K562 (cell line): Measurements from ENCODE around the gene ZNF441. TPM values are rescaled to one million over a fixed set of nuclear protein-coding genes. Genes with fewer than 3 reads are reported as not detected.

ENCODE experiments used
- ATAC-seq: fragments of 200-7000 bp; cut with Tn5 transposase; 3 replicates; pipeline ENCODE4 v1.9.1; 2020; ENCODE audit warnings: moderate library complexity
- BruUV-seq: library from RNA; stranded (reverse); fragments of 400-500 nt; replicated peaks from 2 replicates; lab custom pipeline; 2021; lab: Mats Ljungman, UMichigan
- CTCF ChIA-PET: fragments of 300-600 bp; formaldehyde crosslinking; extraction: SDS; loops from one replicate; lab custom pipeline; 2021; ENCODE audit warnings: low intra/inter-chr PET ratio; lab: Yijun Ruan, JAX
- POLR2A ChIA-PET: fragments of 300-600, 350-650 bp; sonication (Branson Sonifier 250); formaldehyde crosslinking; extraction: SDS; loops from one replicate; lab custom pipeline; 2021; ENCODE audit warnings: antibody characterized with exemption, inconsistent platforms; lab: Yijun Ruan, JAX
- DNase-seq, 4 experiments: peaks; one replicate each; pipeline versions ENCODE4 v3.0.0 to v3.0.0-alpha.2; 2011 to 2018; ENCODE audit warnings: low spot score in 3 of 4, mixed read lengths in 3 of 4; ENCODE audit errors: extremely low read depth in 1 of 4
- FAIRE-seq: peaks from 2 replicates; lab custom pipeline; 2011; peaks lifted over from hg19 to GRCh38; lab: Jason Lieb, UNC
- H2AFZ ChIP-seq: 2 replicates; pipeline ENCODE4 v1.6.0; 2011; ENCODE audit warnings: low read depth, low read length, control low read depth, inconsistent platforms
- H3K27ac ChIP-seq: fragments of 200-600 bp; 3 replicates; pipeline ENCODE4 v1.8.0; 2011; ENCODE audit warnings: low read depth, mild to moderate bottlenecking, control low read depth, inconsistent platforms, low read length, moderate library complexity, mixed read lengths; ENCODE audit errors: extremely low read depth
- H3K27me3 ChIP-seq, 2 experiments: fragments of 300-600 bp in 1 of 2; 2 replicates in 1 of 2; 3 replicates in 1 of 2; pipeline versions ENCODE4 v1.6.0 to v1.8.0; 2011; ENCODE audit warnings: inconsistent platforms in 2 of 2, low read length in 2 of 2, mild to moderate bottlenecking in 1 of 2, mixed read lengths in 1 of 2, moderate library complexity in 1 of 2; ENCODE audit not compliant: control insufficient read depth in 2 of 2, insufficient read depth in 2 of 2
- H3K36me3 ChIP-seq: fragments of 300-600 bp; 3 replicates; pipeline ENCODE4 v1.8.0; 2011; ENCODE audit warnings: mild to moderate bottlenecking, low read length, inconsistent platforms; ENCODE audit not compliant: control insufficient read depth, insufficient read depth
- H3K4me1 ChIP-seq, 2 experiments: fragments of 200-600 bp in 1 of 2; replicated peaks in 1 of 2; 2 replicates in 1 of 2; 3 replicates in 1 of 2; pipeline versions ENCODE4 v1.5.1 to v1.8.0; 2011; ENCODE audit warnings: inconsistent platforms in 2 of 2, low read length in 2 of 2, mild to moderate bottlenecking in 1 of 2, mixed read lengths in 1 of 2, moderate library complexity in 1 of 2; ENCODE audit not compliant: control insufficient read depth in 2 of 2, insufficient read depth in 2 of 2
- H3K4me2 ChIP-seq: 2 replicates; pipeline ENCODE4 v1.6.1; 2011; ENCODE audit warnings: low read length, control low read depth, inconsistent platforms, mixed read lengths; ENCODE audit not compliant: insufficient read depth
- H3K4me3 ChIP-seq: fragments of 200-600 bp; sonication (generic), shearing (Covaris generic); 2 replicates; pipeline ENCODE4 v1.5.1; 2016; ENCODE audit warnings: control low read depth, inconsistent platforms
- H3K79me2 ChIP-seq: fragments of 200-600 bp; 3 replicates; pipeline ENCODE4 v1.8.0; 2011; ENCODE audit warnings: low read length, inconsistent platforms; ENCODE audit not compliant: control insufficient read depth, insufficient read depth
- H3K9ac ChIP-seq, 2 experiments: 2 replicates each; pipeline versions ENCODE4 v1.6.0 to v1.6.1; 2011; ENCODE audit warnings: low read depth in 2 of 2, low read length in 2 of 2, control low read depth in 1 of 2, inconsistent platforms in 1 of 2, mild to moderate bottlenecking in 1 of 2, mixed read lengths in 1 of 2; ENCODE audit not compliant: insufficient read depth in 1 of 2
- H3K9me1 ChIP-seq: one replicate; pipeline ENCODE4 v1.6.0; 2011; ENCODE audit warnings: inconsistent platforms, mild to moderate bottlenecking, low read length, moderate library complexity; ENCODE audit not compliant: control insufficient read depth, insufficient read depth
- H3K9me3 ChIP-seq: replicated peaks from 2 replicates; pipeline ENCODE4 v1.5.1; 2011; ENCODE audit warnings: low read depth, low read length, inconsistent platforms; ENCODE audit not compliant: control insufficient read depth, insufficient read depth
- H4K20me1 ChIP-seq: replicated peaks from 2 replicates; pipeline ENCODE4 v1.6.1; 2011; ENCODE audit warnings: low read length, inconsistent platforms, mixed read lengths; ENCODE audit not compliant: control insufficient read depth, insufficient read depth
- BRD4 ChIP-seq: fragments of 200-600 bp; sonication (generic); IDR thresholded peaks from 2 replicates; pipeline ENCODE4 v1.6.1; 2017; ENCODE audit warnings: inconsistent platforms
- CEBPB ChIP-seq: fragments of 450-650 bp; IDR thresholded peaks from 2 replicates; pipeline ENCODE4 v1.6.1; 2016; ENCODE audit warnings: missing genetic modification characterization, missing compliant biosample characterization
- CREB1 ChIP-seq, 2 experiments: sonication (generic) in 1 of 2; formaldehyde crosslinking in 1 of 2; IDR thresholded peaks; 2 replicates each; pipeline versions ENCODE4 v1.6.1 to v1.8.0; 2012 to 2022; ENCODE audit warnings: inconsistent platforms in 1 of 2, mild to moderate bottlenecking in 1 of 2, missing genetic modification reagents in 1 of 2, moderate library complexity in 1 of 2
- ESRRB ChIP-seq: fragments of 250-450 bp; sonication (Bioruptor Pico); IDR thresholded peaks from 2 replicates; pipeline ENCODE4 v1.5.0; 2020; ENCODE audit warnings: mild to moderate bottlenecking, moderate library complexity, borderline replicate concordance
- ETS2 ChIP-seq: IDR thresholded peaks from 2 replicates; pipeline ENCODE4 v1.6.1; 2016; ENCODE audit warnings: borderline replicate concordance, missing genetic modification characterization, mild to moderate bottlenecking, moderate library complexity, missing compliant biosample characterization; ENCODE audit not compliant: poor library complexity, severe bottlenecking
- FOS ChIP-seq: IDR thresholded peaks from 3 replicates; pipeline ENCODE4 v1.6.1; 2011; ENCODE audit not compliant: insufficient read length; ENCODE audit errors: extremely low read depth
- HDAC8 ChIP-seq: fragments of 450-650 bp; IDR thresholded peaks from 2 replicates; pipeline ENCODE4 v1.6.1; 2016; ENCODE audit warnings: mild to moderate bottlenecking, missing genetic modification characterization, moderate library complexity, missing compliant biosample characterization
- HNRNPK ChIP-seq: fragments of 200-400 bp; formaldehyde crosslinking; IDR thresholded peaks from one replicate; pipeline ENCODE4 v1.6.1; 2018; ENCODE audit warnings: mild to moderate bottlenecking, low read depth, low read length; ENCODE audit not compliant: poor library complexity, severe bottlenecking
- MAFF ChIP-seq: IDR thresholded peaks from 2 replicates; pipeline ENCODE4 v1.6.1; 2012; ENCODE audit warnings: low read length, improper control_type of control experiment
- SMAD2 ChIP-seq: fragments of 150-350 bp; IDR thresholded peaks from 2 replicates; pipeline ENCODE4 v1.6.1; 2014; ENCODE audit warnings: low read depth, mild to moderate bottlenecking, low read length
- THRAP3 ChIP-seq: fragments of 450-650 bp; IDR thresholded peaks from 2 replicates; pipeline ENCODE4 v1.6.1; 2016; ENCODE audit warnings: mild to moderate bottlenecking, inconsistent platforms, borderline replicate concordance
- TRIM28 ChIP-seq: fragments of 450-650 bp; IDR thresholded peaks from 2 replicates; pipeline ENCODE4 v1.6.1; 2017
- ZNF175 ChIP-seq: fragments of 200-800 bp; sonication (Bioruptor generic); IDR thresholded peaks from 2 replicates; pipeline ENCODE4 v1.6.1; 2016; ENCODE audit warnings: low read depth, mild to moderate bottlenecking, missing genetic modification characterization, missing compliant biosample characterization
- ZNF316 ChIP-seq: fragments of 450-650 bp; IDR thresholded peaks from 2 replicates; pipeline ENCODE4 v1.6.1; 2016
- ZNF551 ChIP-seq: fragments of 250-450 bp; sonication (Bioruptor Pico); IDR thresholded peaks from 2 replicates; pipeline ENCODE4 v1.5.0; 2021; ENCODE audit warnings: mild to moderate bottlenecking, moderate library complexity
- WGBS: fragments of 100-300 bp; shearing (Covaris generic); methylation state at CpG from one replicate; pipeline ENCODE4 v1.1.6; 2016; ENCODE audit warnings: low coverage, mixed read lengths; ENCODE audit not compliant: insufficient coverage; ENCODE audit errors: missing lambda C conversion rate; 5-methylcytosine and 5-hydroxymethylcytosine counted together
- in situ Hi-C: fragments of 300-500 bp; cut with MboI; formaldehyde crosslinking; loops from 4 replicates; pipeline ENCODE4 v1.15.0; 2018; ENCODE audit warnings: inconsistent platforms, mixed read lengths
- intact Hi-C: fragments of 100-400 bp; cut with micrococcal nuclease; formaldehyde crosslinking; loops from 2 replicates; pipeline ENCODE4 v1.14.2; 2022
- polyA plus RNA-seq, 8 experiments: library from polyadenylated mRNA; depleted of rRNA in 4 of 8; stranded (reverse) in 5 of 8; unstranded in 3 of 8; fragments of >200 nt; fragmentation: Nextera tagmentation in 2 of 8; fragmentation: Illumina TruSeq in 1 of 8; extraction: Ambion mirVana in 2 of 8; extraction: Trizol in 1 of 8; gene quantifications; 2 replicates each; pipeline versions ENCODE4 v1.2.1 to v1.2.3, GENCODE V29; 2011 to 2014; ENCODE audit warnings: inconsistent platforms in 1 of 8, missing spikeins in 1 of 8
- total RNA-seq, 7 experiments: library from RNA; depleted of rRNA in 6 of 7; stranded (reverse); fragments of >200 nt in 6 of 7; fragmentation: Illumina TruSeq in 2 of 7; extraction: Trizol in 2 of 7; gene quantifications; 2 replicates each; pipeline versions ENCODE4 v1.2.1 to v1.2.3, GENCODE V29; 2011 to 2021; ENCODE audit warnings: low replicate concordance in 1 of 7
- TF ChIP-seq, protein P1 (sequence below): fragments of 250-450 bp; sonication (Bioruptor Pico); IDR thresholded peaks from 2 replicates; pipeline ENCODE4 v1.8.0; 2022; ENCODE audit warnings: moderate library complexity, mild to moderate bottlenecking, inconsistent platforms
- TF ChIP-seq, protein P2 (sequence below): IDR thresholded peaks from 2 replicates; pipeline ENCODE4 v1.6.1; 2016; ENCODE audit warnings: missing genetic modification characterization, missing compliant biosample characterization

ZNF441 gene
- total and polyA plus RNA-seq, 9 of the 15 experiments (the other 6 are each of a cell fraction or from before 2014, with no cell fraction given), result 1.9 to 14.0 (median 7.8) TPM

DNA sequence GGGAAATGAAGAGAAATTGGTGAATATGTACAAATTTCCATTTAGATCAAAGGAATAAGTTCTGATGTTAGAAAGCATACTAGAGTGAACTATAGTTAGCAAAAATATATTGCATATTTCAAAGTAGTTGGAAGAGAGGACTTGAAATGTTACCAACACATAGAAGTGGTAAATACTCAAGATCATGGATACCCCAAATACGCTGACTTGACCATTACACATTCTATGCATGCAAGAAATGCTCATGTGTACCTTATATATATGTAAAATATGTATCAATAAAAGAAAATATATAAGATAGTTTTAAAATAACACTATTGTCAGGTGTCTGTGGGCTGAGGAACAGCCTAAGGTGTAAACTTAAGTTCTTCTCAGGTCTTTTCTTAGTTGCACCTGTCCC, 17.0 kb downstream of the ZNF441 start:
- in situ Hi-C loops, result no loop called here
- CTCF ChIA-PET, result no interaction called here
- H3K4me1 ChIP-seq, result no peaks in the 10 kb centered on the region
- no peak for TF ChIP-seq HNRNPK
- TF ChIP-seq HDAC8 (tag), result no peak
- TF ChIP-seq MAFF, result peak; percentile 29; the same call in 1 of the 2 replicates
- TF ChIP-seq ZNF551 (CRISPR knock-in tag), result no peak
- TF ChIP-seq ZNF316, result peak; percentile 65
- TF ChIP-seq, all 486 proteins: peak for 2
- intact Hi-C loops, result no loop called here
- no peak overlapping the region for H2AFZ ChIP-seq
- DNase-seq, result no peak
- FAIRE-seq, result no peak
- no peaks in the 10 kb centered on the region for H4K20me1 ChIP-seq
- no peak overlapping the region for H3K4me2 ChIP-seq
- no peak for ATAC-seq
- H3K79me2 ChIP-seq, result no peaks in the 10 kb centered on the region
- no peak overlapping the region for H3K27ac ChIP-seq
- no peak overlapping the region for H3K9ac ChIP-seq
- H3K9me3 ChIP-seq, result peaks cover 39% of the 10 kb centered on the region
- H3K27me3 ChIP-seq, result no peaks in the 10 kb centered on the region
- no peak overlapping the region for H3K4me3 ChIP-seq
- H3K36me3 ChIP-seq, result peaks cover 36% of the 10 kb centered on the region
- 95% methylated on average over 1 of the region's 1 CpG for WGBS
- no TSS peak for BruUV-seq
- no peaks in the 10 kb centered on the region for H3K9me1 ChIP-seq
- POLR2A ChIA-PET, result no interaction called here

DNA sequence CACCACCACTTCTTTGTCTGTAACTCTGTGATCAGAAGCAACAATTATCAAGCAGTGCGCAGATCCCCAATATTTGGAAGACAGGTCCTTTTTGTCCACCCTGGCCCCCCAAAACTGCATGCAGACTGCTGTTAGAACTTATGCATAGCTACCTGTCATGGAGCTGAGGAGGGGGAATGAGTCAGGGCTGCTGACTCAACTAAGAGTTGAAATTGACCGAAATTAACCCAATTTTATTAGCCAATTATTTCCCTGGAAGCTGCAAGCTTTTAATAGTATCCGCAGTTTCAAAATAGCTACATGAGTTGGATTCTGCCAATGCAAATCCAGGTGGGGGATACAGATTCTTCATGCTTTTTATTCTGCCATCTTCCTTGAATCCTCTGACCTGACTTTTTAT, 17.6 kb downstream of the ZNF441 start:
- CTCF ChIA-PET, result no interaction called here
- H3K27ac ChIP-seq, result no peak overlapping the region
- BruUV-seq, result no TSS peak
- no peaks in the 10 kb centered on the region for H4K20me1 ChIP-seq
- 86% methylated on average over 3 of the region's 3 CpGs for WGBS
- H3K4me2 ChIP-seq, result no peak overlapping the region
- H3K27me3 ChIP-seq, result no peaks in the 10 kb centered on the region
- ATAC-seq (no peak), DNase-seq (no peak), FAIRE-seq (no peak)
- no peaks in the 10 kb centered on the region for H3K4me1 ChIP-seq
- peaks cover 32% of the 10 kb centered on the region for H3K36me3 ChIP-seq
- in situ Hi-C loops (no loop called here), intact Hi-C loops (no loop called here)
- H3K9ac ChIP-seq, result no peak overlapping the region
- H3K9me1 ChIP-seq, result no peaks in the 10 kb centered on the region
- no peaks in the 10 kb centered on the region for H3K79me2 ChIP-seq
- H3K4me3 ChIP-seq, result no peak overlapping the region
- peaks cover 35% of the 10 kb centered on the region for H3K9me3 ChIP-seq
- POLR2A ChIA-PET, result no interaction called here
- no peak overlapping the region for H2AFZ ChIP-seq
- TF ChIP-seq ETS2 (tag), result no peak
- no peak for TF ChIP-seq THRAP3
- no peak for TF ChIP-seq SMAD2
- TF ChIP-seq ZNF175, result no peak
- no peak for TF ChIP-seq CEBPB (tag)
- TF ChIP-seq CREB1 (IDR thresholded peaks at IDR 0.05), result no peak
- TF ChIP-seq CREB1 (CRISPR knock-in tag; IDR thresholded peaks at IDR 0.05), result no peak
- no peak for TF ChIP-seq TRIM28
- TF ChIP-seq, protein P1, sequence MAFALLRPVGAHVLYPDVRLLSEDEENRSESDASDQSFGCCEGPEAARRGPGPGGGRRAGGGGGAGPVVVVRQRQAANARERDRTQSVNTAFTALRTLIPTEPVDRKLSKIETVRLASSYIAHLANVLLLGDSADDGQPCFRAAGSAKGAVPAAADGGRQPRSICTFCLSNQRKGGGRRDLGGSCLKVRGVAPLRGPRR, result no peak
- no peak for TF ChIP-seq BRD4
- TF ChIP-seq, protein P2, sequence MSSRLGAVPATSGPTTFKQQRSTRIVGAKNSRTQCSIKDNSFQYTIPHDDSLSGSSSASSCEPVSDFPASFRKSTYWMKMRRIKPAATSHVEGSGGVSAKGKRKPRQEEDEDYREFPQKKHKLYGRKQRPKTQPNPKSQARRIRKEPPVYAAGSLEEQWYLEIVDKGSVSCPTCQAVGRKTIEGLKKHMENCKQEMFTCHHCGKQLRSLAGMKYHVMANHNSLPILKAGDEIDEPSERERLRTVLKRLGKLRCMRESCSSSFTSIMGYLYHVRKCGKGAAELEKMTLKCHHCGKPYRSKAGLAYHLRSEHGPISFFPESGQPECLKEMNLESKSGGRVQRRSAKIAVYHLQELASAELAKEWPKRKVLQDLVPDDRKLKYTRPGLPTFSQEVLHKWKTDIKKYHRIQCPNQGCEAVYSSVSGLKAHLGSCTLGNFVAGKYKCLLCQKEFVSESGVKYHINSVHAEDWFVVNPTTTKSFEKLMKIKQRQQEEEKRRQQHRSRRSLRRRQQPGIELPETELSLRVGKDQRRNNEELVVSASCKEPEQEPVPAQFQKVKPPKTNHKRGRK (tag), result no peak
- TF ChIP-seq FOS, result no peak
- TF ChIP-seq ESRRB, result no peak
